GM18858 (cell line): ENCODE data around the gene ATP12A.

ENCODE experiments used
- ATAC-seq: cut with Tn5 transposase; IDR thresholded peaks from one replicate; pipeline ENCODE4 v1.9.1; 2021; ENCODE audit not compliant: unreplicated experiment

Gene ATP12A

GRCh38 chr13:24662195-24663088 lies 17.8 kb upstream of the ATP12A start:
- ATAC-seq: no peak

GRCh38 chr13:24663089-24663395 lies 17.2 kb upstream of the ATP12A start:
- ATAC-seq: no peak

GRCh38 chr13:24663586-24663985 lies 16.6 kb upstream of the ATP12A start:
- no peak for ATAC-seq

GRCh38 chr13:24664726-24665409 lies 15.3 kb upstream of the ATP12A start:
- no peak for ATAC-seq

- ATAC-seq: no peak
Measured at GRCh38 chr13:24668511-24668910, 11.7 kb upstream of the ATP12A start.

GRCh38 chr13:24668955-24669582 lies 11.1 kb upstream of the ATP12A start:
- no peak for ATAC-seq

- no peak for ATAC-seq
Measured at GRCh38 chr13:24670174-24670573, 10.0 kb upstream of the ATP12A start.

- no peak for ATAC-seq
Measured at GRCh38 chr13:24670961-24671381, 9.2 kb upstream of the ATP12A start.

- ATAC-seq: no peak
Measured at GRCh38 chr13:24671386-24672113, 8.7 kb upstream of the ATP12A start.

- no peak for ATAC-seq
Measured at GRCh38 chr13:24672141-24673132, 7.8 kb upstream of the ATP12A start.

- ATAC-seq: no peak
Measured at GRCh38 chr13:24675806-24676570, 4.2 kb upstream of the ATP12A start.

- ATAC-seq: no peak
Measured at GRCh38 chr13:24678151-24678550, 2.1 kb upstream of the ATP12A start.

GRCh38 chr13:24679686-24680085 lies 522 bp upstream of the ATP12A start:
- no peak for ATAC-seq

- ATAC-seq: no peak
Measured at GRCh38 chr13:24680921-24681604, 855 bp downstream of the ATP12A start.

GRCh38 chr13:24681930-24682329 lies 1.7 kb downstream of the ATP12A start:
- ATAC-seq: no peak

- ATAC-seq: no peak
Measured at GRCh38 chr13:24682353-24682752, 2.1 kb downstream of the ATP12A start.

GRCh38 chr13:24683351-24683750 lies 3.1 kb downstream of the ATP12A start:
- no peak for ATAC-seq

- peak; percentile 32 for ATAC-seq
Measured at GRCh38 chr13:24683838-24684599, 3.8 kb downstream of the ATP12A start.
